Measurements from ENCODE around the gene CEACAM8.
"Not testable (repeated sequence)": the region's sequence is repeated elsewhere in the genome, so short reads cannot be mapped to it uniquely, and the experiment has no call there.

The CEACAM8 gene

GRCh38 chr19:42571116-42571515, 23.6 kb downstream of the CEACAM8 start:
- no peak for DNase-seq

GRCh38 chr19:42569193-42569592, 25.5 kb downstream of the CEACAM8 start:
- DNase-seq: no peak

GRCh38 chr19:42568006-42568405, 26.7 kb downstream of the CEACAM8 start:
- DNase-seq: no peak

- DNase-seq: no peak
Measured at GRCh38 chr19:42567567-42567966, 27.2 kb downstream of the CEACAM8 start.

- no peak for DNase-seq
Measured at GRCh38 chr19:42563352-42564210, 31.1 kb downstream of the CEACAM8 start.

GRCh38 chr19:42561512-42561911, 33.2 kb downstream of the CEACAM8 start:
- no peak for DNase-seq

- no peak for DNase-seq
Measured at GRCh38 chr19:42560731-42561130, 34.0 kb downstream of the CEACAM8 start.

GRCh38 chr19:42558450-42559150, 36.1 kb downstream of the CEACAM8 start:
- no peak for DNase-seq

- not testable (repeated sequence) for DNase-seq
Measured at GRCh38 chr19:42557386-42557871, 37.3 kb downstream of the CEACAM8 start.

GRCh38 chr19:42555801-42556200, 38.9 kb downstream of the CEACAM8 start:
- no peak for DNase-seq

- DNase-seq: no peak
Measured at GRCh38 chr19:42555317-42555716, 39.4 kb downstream of the CEACAM8 start.

GRCh38 chr19:42554046-42554575, 40.6 kb downstream of the CEACAM8 start:
- DNase-seq: no peak

- DNase-seq: no peak
Measured at GRCh38 chr19:42553292-42554045, 41.3 kb downstream of the CEACAM8 start.

GRCh38 chr19:42552086-42553065, 42.3 kb downstream of the CEACAM8 start:
- no peak for DNase-seq

GRCh38 chr19:42550521-42550920, 44.2 kb downstream of the CEACAM8 start:
- not testable (repeated sequence) for DNase-seq

- DNase-seq: not testable (repeated sequence)
Measured at GRCh38 chr19:42549067-42549466, 45.7 kb downstream of the CEACAM8 start.

- DNase-seq: no peak
Measured at GRCh38 chr19:42548552-42548951, 46.2 kb downstream of the CEACAM8 start.

- DNase-seq: no peak
Measured at GRCh38 chr19:42547929-42548328, 46.8 kb downstream of the CEACAM8 start.

GRCh38 chr19:42546831-42547500, 47.8 kb downstream of the CEACAM8 start:
- no peak for DNase-seq

- no peak for DNase-seq
Measured at GRCh38 chr19:42544146-42544545, 50.6 kb downstream of the CEACAM8 start.

- DNase-seq: no peak
Measured at GRCh38 chr19:42542791-42543190, 51.9 kb downstream of the CEACAM8 start.
